Measurements from ENCODE around the gene KIF11. TPM values are rescaled to one million over a fixed set of nuclear protein-coding genes. Genes with fewer than 3 reads are reported as not detected.
A peak's percentile ranks its signal among the peaks of the same experiment; 100 is the strongest.
"Not testable (repeated sequence)": the region's sequence is repeated elsewhere in the genome, so short reads cannot be mapped to it uniquely, and the experiment has no call there.

The KIF11 gene
- total RNA-seq, 4 donors from 2014 or later = under 0.01 to 1.0 (median 0.56) TPM

DNA sequence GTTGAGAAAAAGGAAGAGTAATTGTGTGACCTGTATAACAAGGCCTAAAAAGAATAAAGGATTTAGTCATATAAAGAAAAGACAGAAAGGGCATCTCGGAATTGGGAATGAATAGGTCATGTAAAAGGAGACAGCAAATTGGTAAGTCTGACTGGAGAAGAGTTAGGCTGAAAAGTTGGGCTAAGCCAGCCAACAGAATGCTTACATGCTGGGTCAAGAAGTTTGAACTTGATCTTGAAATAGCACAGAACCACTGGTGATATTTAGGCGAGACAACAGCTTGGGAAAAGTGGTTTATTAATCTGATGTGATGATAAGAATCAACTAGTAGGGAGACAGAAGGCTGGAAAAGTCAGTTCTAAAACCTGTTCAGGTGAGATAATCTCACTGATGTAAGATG, 23.9 kb upstream of the KIF11 start:
- TF ChIP-seq POLR2A (IDR thresholded peaks at IDR 0.05) (no peak), EP300 (IDR thresholded peaks at IDR 0.05) (no peak), CTCF (IDR thresholded peaks at IDR 0.05) (no peak)

DNA sequence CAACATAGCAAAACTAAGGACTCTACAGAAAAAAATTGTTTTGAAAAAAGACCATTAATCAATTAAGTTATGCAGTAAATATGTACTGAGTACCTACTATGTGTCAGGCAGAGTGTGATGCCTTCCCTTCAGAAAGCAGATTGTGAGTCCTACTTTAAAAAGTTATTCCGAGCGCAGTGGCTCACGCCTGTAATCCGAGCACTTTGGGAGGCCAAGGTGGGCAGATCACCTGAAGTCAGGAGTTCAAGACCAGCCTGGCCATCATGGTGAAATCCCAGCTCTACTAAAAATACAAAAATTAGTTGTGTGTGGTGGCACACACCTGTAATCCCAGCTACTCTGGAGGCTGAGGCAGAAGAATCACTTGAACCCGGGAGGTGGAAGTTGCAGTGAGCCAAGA, 23.3 kb upstream of the KIF11 start:
- H3K4me3 ChIP-seq; DNase-seq (ENCODE audit: low spot score in 2 of 2); H3K9me3 ChIP-seq; H3K27me3 ChIP-seq; H3K27ac ChIP-seq: not testable (repeated sequence)
- peaks cover 0 to 36% (median 10%) of the 10 kb centered on the region in 4 donors for H3K4me1 ChIP-seq
- H3K36me3 ChIP-seq = peaks cover 0 to 21% (median 0%) of the 10 kb centered on the region in 3 donors
- 99% methylated on average over 5 of the region's 5 CpGs for WGBS, 2 donors

More for the DNA sequence above, 23.9 kb upstream of the KIF11 start:
- H3K36me3 ChIP-seq = peaks cover 0 to 21% (median 0%) of the 10 kb centered on the region in 3 donors
- H3K4me1 ChIP-seq = peaks cover 0 to 34% (median 10%) of the 10 kb centered on the region in 4 donors
- no peaks in the 10 kb centered on the region for H3K9me3 ChIP-seq
- H3K27ac ChIP-seq = no peak overlapping the region
- 63 to 72% methylated on average over 2 of the region's 2 CpGs for WGBS, 2 donors
- no peaks in the 10 kb centered on the region for H3K27me3 ChIP-seq
- no peak for DNase-seq (ENCODE audit: low spot score in 2 of 2)
- no peak overlapping the region for H3K4me3 ChIP-seq

GRCh38 chr10:92571649-92572048, 21.3 kb upstream of the KIF11 start:
- H3K36me3 ChIP-seq = peaks cover 0 to 21% (median 0%) of the 10 kb centered on the region in 3 donors
- H3K4me1 ChIP-seq = peaks cover 0 to 43% (median 12%) of the 10 kb centered on the region in 4 donors
- WGBS, 2 donors = 57 to 64% methylated on average over 2 of the region's 2 CpGs
- no peak overlapping the region for H3K4me3 ChIP-seq
- no peak for DNase-seq (ENCODE audit: low spot score in 2 of 2)
- H3K27ac ChIP-seq = no peak overlapping the region
- H3K9me3 ChIP-seq = no peaks in the 10 kb centered on the region
- H3K27me3 ChIP-seq = no peaks in the 10 kb centered on the region
- TF ChIP-seq CTCF (IDR thresholded peaks at IDR 0.05) = no peak
- TF ChIP-seq EP300 (IDR thresholded peaks at IDR 0.05) = no peak
- no peak for TF ChIP-seq POLR2A (IDR thresholded peaks at IDR 0.05)

DNA sequence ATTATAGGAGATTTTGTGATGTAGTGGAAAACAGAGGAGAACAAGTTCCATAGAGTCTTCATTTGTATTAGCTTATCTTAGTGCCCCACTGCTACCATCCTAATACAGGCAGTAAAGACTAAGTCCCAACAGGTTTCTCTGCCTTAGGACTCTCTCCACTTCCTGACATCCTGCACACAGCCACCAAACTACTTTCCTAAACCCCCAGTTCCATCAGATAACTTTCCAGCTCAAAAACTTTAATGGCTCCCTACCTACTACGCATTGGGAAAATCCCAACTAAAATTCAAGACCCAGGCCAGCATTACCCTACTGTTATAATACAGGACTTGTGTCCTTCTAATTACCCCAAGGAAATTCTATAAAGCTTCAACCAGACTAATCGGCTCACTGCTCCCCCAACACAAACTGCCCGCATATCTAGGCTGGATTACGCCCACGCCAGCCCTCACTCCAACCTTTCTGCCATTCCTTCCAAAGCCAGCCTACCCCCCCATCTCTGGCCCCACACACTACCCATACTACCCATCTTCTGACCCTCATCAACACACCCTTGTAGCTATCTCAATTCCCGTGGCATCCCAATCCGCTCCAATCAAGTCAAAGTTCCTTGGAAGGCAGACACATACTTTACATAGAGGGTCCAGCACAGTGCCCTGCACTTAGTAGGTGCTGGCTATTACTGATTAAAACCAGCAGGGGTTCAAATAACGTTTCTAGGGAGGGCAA, 20.4 kb upstream of the KIF11 start:
- TF ChIP-seq CTCF (IDR thresholded peaks at IDR 0.05) (no peak), EP300 (IDR thresholded peaks at IDR 0.05) (no peak), POLR2A (IDR thresholded peaks at IDR 0.05) (no peak)
- H3K27ac ChIP-seq = peak overlapping the region in 3 of 4 donors; percentile 85 to 90 (median 89)

DNA sequence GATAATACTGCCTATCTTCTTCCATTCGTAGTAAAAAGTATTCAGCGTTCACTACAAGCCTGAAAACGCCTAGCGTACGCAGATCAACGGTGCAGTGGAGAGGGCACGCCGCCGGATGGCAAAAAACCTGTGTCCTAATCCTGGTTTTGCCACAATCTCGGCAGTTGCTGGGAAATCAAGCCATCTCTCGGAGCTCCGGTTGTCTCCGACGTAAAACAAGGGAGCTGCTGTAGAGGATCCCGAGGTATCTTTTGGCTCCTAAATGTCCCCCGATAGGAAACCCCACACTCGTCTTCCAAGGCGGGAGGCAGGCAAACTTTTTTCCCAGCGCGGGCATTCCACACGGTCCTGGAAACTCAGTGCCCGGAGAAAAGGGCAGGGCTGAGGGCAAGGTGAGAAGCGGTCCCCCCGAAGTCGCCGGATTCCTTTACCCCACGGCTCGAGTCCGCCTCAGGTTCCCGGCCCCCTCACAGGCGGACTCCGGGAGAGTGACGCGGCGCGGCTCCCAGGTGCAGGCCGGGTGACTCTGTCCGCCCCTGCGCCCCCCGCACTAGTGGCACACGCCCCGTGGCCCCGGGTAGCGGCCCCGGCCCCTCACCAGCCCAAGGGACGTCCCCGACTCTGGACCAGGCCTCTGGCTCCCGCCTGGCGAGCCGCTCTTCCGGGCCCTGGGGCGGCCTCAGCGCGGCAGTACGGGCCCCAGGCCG, 19.7 kb upstream of the KIF11 start:
- peak overlapping the region; percentile 74 to 90 (median 87) for H3K27ac ChIP-seq
- peaks cover 0 to 11% (median 0%) of the 10 kb centered on the region in 3 donors for H3K36me3 ChIP-seq
- WGBS, 2 donors = 1 to 5% methylated on average over 15 to 22 of the region's 56 CpGs
- H3K4me3 ChIP-seq = peak overlapping the region; percentile 69 to 94 (median 84)
- H3K9me3 ChIP-seq = no peaks in the 10 kb centered on the region
- TF ChIP-seq CTCF (IDR thresholded peaks at IDR 0.05) (peak in 1 of 5 experiments; percentile 10), EP300 (IDR thresholded peaks at IDR 0.05) (no peak)
- DNase-seq (ENCODE audit: low spot score in 2 of 2) = no peak
- H3K4me1 ChIP-seq = peaks cover 0 to 43% (median 12%) of the 10 kb centered on the region in 4 donors
- H3K27me3 ChIP-seq = no peaks in the 10 kb centered on the region

More for the DNA sequence above, 20.4 kb upstream of the KIF11 start:
- Histone ChIP-seq H3K4me1 (peaks cover 0 to 43% (median 12%) of the 10 kb centered on the region in 4 donors), H3K36me3 (peaks cover 0 to 16% (median 0%) of the 10 kb centered on the region in 3 donors), H3K9me3 (no peaks in the 10 kb centered on the region), H3K4me3 (peak overlapping the region; percentile 69 to 94 (median 84)), H3K27me3 (no peaks in the 10 kb centered on the region)
- WGBS, 2 donors = 52 to 64% methylated on average over 8 of the region's 8 CpGs
- DNase-seq (ENCODE audit: low spot score in 2 of 2) = no peak

Data from tibial nerve (tissue), 4 donors.